HEK293 (cell line): ENCODE data around the gene SIRT4.

Experiments used
- ATF2 ChIP-seq: fragments of 450-650 bp; formaldehyde crosslinking; IDR thresholded peaks from 2 replicates; pipeline ENCODE4 v1.5.1; 2016; ENCODE audit warnings: missing biosample characterization, missing genetic modification characterization, low read depth
- CTCF ChIP-seq: fragments of 450-650 bp; formaldehyde crosslinking; IDR thresholded peaks from 2 replicates; pipeline ENCODE4 v1.5.1; 2016; ENCODE audit warnings: missing biosample characterization, missing genetic modification characterization
- YY2 ChIP-seq: fragments of 450-650 bp; formaldehyde crosslinking; IDR thresholded peaks from 2 replicates; pipeline ENCODE4 v1.5.1; 2016; ENCODE audit warnings: missing biosample characterization, missing genetic modification characterization
- ZFHX2 ChIP-seq: fragments of 450-650 bp; formaldehyde crosslinking; conservative IDR thresholded peaks from 2 replicates; pipeline ENCODE4 v1.5.1; 2016; ENCODE audit warnings: missing biosample characterization, missing genetic modification characterization
- ZNF274 ChIP-seq, 2 experiments: fragments of 200-500 bp in 1 of 2; fragments of 450-650 bp in 1 of 2; sonication (Bioruptor generic) in 1 of 2; formaldehyde crosslinking in 1 of 2; IDR thresholded peaks; 2 replicates each; pipeline versions ENCODE4 v1.5.1 to v1.6.1; 2014 to 2016; ENCODE audit warnings: borderline replicate concordance in 1 of 2, inconsistent platforms in 1 of 2, low read length in 1 of 2, missing biosample characterization in 1 of 2, missing genetic modification characterization in 1 of 2
- ZNF416 ChIP-seq: fragments of 450-650 bp; formaldehyde crosslinking; IDR thresholded peaks from 2 replicates; pipeline ENCODE4 v1.5.1; 2016; ENCODE audit warnings: missing biosample characterization, missing genetic modification characterization
- ZNF660 ChIP-seq: fragments of 450-650 bp; IDR thresholded peaks from 2 replicates; pipeline ENCODE4 v1.5.1; 2018; ENCODE audit warnings: missing biosample characterization, mild to moderate bottlenecking, missing genetic modification characterization

GRCh38 chr12:120339256-120339655, 37.1 kb downstream of the SIRT4 start:
- no peak for TF ChIP-seq CTCF
- TF ChIP-seq ZFHX2 (tag by site-specific recombination) = no peak
- no peak for TF ChIP-seq ATF2 (tag by site-specific recombination)
- no peak for TF ChIP-seq ZNF660 (tag by site-specific recombination)
- no peak for TF ChIP-seq YY2 (tag by site-specific recombination)
- TF ChIP-seq ZNF416 (tag by site-specific recombination) = no peak
- no peak for TF ChIP-seq ZNF274 (IDR thresholded peaks at IDR 0.05; ENCODE audit: low read length)
- TF ChIP-seq ZNF274 (tag by site-specific recombination; IDR thresholded peaks at IDR 0.05; ENCODE audit: borderline replicate concordance) = no peak
